Globus pallidus (tissue), 1 donor: ENCODE results near the gene NUP58.
"Not testable (repeated sequence)": the region's sequence is repeated elsewhere in the genome, so short reads cannot be mapped to it uniquely, and the experiment has no call there.

ENCODE experiments used
- DNase-seq: peaks from one replicate; pipeline ENCODE4 v3.0.0-alpha.2; 2015; ENCODE audit warnings: low spot score

The NUP58 gene

GRCh38 chr13:25306671-25307464 lies 5.4 kb downstream of the NUP58 start:
- no peak for DNase-seq

GRCh38 chr13:25310891-25311290 lies 9.5 kb downstream of the NUP58 start:
- DNase-seq, result no peak

- not testable (repeated sequence) for DNase-seq
Measured at GRCh38 chr13:25318946-25319345, 17.5 kb downstream of the NUP58 start.

GRCh38 chr13:25319771-25320170 lies 18.3 kb downstream of the NUP58 start:
- no peak for DNase-seq

DNA sequence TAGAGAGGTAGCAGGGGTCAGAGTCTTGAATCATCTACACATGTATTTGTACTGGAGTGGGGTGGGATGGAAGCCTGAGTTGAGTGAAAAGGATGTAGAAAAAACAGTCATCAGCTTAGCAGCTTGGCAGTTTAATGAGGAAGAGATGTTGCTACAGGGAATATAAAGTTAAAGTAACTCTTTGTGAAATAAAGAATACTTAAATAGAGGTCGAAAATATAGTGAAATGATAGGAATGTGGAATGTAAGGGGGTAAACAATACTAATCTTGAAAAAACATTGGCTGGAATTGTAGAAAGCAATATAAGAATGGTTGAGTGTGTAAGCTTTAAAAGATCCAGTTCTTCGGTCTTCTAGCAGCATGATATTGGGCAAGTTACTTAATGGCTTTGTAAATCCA lies 22.7 kb downstream of the NUP58 start:
- no peak for DNase-seq

DNA sequence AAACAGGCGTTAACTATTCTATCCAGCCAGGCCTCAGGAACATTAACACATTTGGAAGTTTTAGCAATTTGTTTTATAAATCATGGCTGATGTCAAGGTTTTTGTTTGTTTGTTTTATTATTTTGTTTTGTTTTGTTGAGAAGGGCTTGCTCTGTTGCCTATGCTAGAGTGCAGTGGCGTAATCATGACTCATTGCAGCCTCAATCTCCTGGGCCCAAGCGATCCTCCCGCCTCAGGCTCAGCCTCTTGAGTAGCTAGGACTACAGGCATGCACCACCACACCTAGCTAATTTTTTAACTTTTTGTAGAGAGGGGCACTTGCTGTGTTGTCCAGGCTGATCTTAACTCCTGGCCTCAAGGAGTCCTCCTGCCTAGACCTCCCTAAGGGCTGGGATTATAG lies 28.3 kb downstream of the NUP58 start:
- DNase-seq, result no peak

GRCh38 chr13:25330541-25330940 lies 29.1 kb downstream of the NUP58 start:
- DNase-seq, result no peak

- no peak for DNase-seq
Measured at GRCh38 chr13:25335856-25336255, 34.4 kb downstream of the NUP58 start.

DNA sequence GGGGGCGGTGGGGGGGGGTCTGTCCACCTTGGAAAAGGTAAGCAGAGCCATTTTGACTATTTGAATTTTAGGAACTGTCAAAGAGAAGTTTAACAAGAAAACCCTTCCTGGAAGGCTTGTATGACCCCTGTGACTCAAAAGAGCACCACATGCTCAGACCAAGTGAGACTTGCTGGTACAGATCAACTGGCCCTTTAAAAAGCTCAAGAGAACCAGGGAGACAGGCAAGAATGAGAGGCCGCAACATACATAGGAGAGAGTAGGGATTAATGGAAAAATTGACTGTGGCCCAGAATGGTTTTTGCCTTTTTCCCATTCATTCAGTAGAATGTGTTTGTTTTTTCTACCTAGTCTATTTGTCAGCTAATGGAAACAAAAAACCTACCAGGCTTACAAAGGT lies 44.2 kb downstream of the NUP58 start:
- DNase-seq, result no peak

GRCh38 chr13:25347151-25347550 lies 45.7 kb downstream of the NUP58 start:
- no peak for DNase-seq

DNA sequence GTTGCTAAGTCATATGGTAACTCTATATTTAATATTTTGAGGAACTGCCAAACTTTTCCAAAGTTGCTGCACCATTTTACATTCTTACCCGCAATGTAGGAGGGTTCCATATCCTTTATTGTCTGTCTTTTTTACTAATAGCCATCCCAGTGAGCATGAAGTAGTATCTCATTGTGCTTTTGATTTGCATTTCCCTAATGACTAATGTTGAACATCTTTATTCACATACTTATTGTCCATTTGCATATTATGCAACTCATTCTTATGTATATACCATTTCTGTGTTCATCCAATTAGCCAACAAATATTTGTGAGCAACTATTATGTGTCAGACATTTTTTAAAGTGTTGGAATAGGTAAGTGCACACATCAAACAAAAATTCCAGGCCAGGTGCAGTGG lies 50.0 kb downstream of the NUP58 start:
- no peak for DNase-seq

GRCh38 chr13:25352230-25352629 lies 50.8 kb downstream of the NUP58 start:
- no peak for DNase-seq

- no peak for DNase-seq
Measured at GRCh38 chr13:25352806-25353205, 51.4 kb downstream of the NUP58 start.

DNA sequence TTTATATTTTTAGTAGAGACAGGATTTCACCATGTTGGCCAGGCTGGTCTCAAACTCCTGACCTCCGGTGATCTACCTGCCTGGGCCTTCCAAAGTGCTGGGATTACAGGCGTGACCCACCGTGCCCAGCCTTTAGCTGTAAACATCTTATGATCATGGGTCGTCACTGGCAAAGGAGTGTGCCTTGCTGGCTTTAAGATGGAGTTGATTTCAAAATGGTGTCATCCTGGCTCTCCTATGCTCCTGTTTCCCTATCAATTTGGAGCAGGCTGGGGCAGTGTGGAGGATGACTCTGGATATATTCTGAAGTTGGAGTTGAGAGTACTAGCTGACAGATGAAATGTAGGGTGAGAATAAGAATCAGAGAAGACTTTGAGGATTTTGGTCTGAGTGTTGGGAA lies 51.9 kb downstream of the NUP58 start:
- no peak for DNase-seq

DNA sequence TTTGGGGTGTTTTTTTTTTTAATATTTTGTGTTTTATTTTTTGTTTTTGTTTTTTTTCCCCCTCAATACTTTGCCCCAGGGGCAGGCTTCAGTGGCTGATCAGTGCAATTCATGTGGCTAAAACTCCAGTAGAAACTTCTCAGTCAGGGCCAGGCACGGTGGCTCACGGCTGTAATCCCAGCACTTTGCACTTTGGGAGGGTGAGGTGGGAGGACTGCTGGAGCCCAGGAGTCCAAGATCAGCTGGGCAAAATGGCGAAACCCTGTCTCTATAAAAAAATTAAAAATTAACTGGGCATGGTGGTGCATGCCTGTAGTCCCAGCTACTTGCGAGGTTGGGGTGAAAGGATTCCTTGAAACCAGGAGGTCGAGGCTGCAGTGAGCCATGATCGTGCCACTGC lies 53.0 kb downstream of the NUP58 start:
- DNase-seq, result no peak

DNA sequence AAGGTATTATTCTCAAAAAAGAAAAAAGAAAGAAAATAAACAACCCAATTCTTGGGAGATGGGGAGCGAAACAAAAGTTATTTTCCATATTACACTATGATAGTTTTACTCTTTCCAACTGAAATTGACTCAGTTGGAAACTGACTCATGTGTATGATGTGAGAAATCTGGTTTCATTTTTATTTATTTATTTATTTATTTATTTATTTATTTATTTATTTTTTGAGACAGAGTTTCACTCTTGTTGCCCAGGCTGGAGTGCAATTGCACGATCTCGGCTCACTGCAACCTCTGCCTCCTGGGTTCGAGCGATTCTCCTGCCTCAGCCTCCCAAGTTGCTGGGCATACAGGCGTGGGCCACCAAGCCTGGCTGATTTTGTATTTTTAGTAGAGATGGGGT lies 59.0 kb downstream of the NUP58 start:
- DNase-seq, result not testable (repeated sequence)

DNA sequence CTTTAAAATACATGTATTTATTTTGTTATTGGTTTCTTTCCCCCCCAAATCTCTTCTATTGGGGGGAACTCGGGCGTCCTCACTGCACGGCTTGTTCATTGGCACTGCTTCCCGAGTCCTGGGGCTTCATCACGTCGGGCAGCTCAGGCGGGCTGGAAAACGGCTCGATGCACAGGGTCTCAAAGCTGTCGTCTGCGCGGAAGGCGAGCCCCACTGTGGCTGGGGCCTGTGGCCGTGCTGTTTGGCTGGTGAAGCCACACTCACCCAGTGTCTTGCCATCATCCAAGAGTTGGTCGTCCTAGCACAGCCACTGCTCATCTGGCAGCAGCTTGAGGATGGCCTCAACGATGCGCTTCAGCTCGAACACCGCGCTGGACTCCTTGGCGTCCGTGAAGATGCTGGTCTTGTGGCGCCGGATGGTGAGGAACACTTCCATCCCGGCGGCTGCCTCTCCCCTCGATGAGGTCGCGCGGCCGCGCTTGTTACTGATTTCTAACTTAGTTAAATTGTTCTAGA lies 64.4 kb downstream of the NUP58 start:
- DNase-seq, result no peak

GRCh38 chr13:25371158-25371874 lies 69.9 kb downstream of the NUP58 start:
- no peak for DNase-seq

- DNase-seq, result no peak
Measured at GRCh38 chr13:25371875-25372283, 70.5 kb downstream of the NUP58 start, which contains the start of gene ATP8A2. TSS of gene ATP8A2 (plus strand) at chr13:25371974. CDS start at chr13:25372213, 239 bp downstream.

GRCh38 chr13:25372284-25373081 lies 71.1 kb downstream of the NUP58 start:
- DNase-seq, result no peak

GRCh38 chr13:25375727-25376358 lies 74.4 kb downstream of the NUP58 start:
- DNase-seq, result peak; percentile 55
